Measurements from ENCODE around the gene NDUFB7.
"Not testable (repeated sequence)": the region's sequence is repeated elsewhere in the genome, so short reads cannot be mapped to it uniquely, and the experiment has no call there.

The NDUFB7 gene

GRCh38 chr19:14556662-14557188 lies 15.1 kb downstream of the NDUFB7 start:
- Histone ChIP-seq H3K27me3 (no peaks in the 10 kb centered on the region), H3K9me3 (no peaks in the 10 kb centered on the region), H3K36me3 (no peaks in the 10 kb centered on the region), H3K4me3 (ENCODE audit: low read depth, low read length) (no peak overlapping the region), H3K4me1 (peaks cover 3% of the 10 kb centered on the region; the same call in 1 of the 2 replicates)
- TF ChIP-seq CTCF (IDR thresholded peaks at IDR 0.05; ENCODE audit: low read depth, low read length) = peak; percentile 96
- DNase-seq = peak; percentile 84

DNA sequence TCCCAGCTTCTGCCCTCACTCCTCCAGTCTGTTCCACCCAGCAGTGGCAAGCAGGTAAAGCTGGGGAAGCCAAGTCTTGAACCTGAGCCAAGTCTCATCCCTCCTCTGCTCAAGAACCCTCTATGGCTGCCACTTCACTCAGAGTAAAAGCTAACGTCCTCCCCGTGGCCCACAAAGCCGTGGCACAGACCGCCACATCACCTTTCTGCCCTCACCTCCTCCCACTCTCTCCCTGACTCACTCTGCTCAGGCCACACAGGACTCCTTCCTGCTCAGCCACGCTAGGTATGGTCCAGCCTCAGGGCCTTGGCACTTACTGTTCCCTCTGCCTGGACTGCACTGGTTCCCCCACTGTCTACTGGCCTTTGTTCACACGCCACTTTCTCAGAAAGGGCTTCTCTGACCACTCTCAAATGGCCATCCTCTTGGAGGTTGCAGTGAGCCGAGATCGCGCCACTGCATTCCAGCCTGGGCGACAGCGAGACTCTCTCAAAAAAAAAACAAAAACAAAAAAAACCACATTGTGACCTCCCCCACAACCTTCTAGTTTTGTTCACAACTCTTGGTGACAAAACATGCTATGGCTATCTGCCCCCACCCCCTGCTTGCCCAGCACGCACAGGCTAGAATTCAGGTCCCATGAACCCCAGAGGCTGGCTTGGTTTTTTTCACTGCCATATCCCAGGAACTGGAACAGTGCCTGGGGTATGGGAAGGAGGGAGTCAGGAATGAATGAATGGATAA lies 15.8 kb downstream of the NDUFB7 start:
- no peak for TF ChIP-seq CTCF (IDR thresholded peaks at IDR 0.05; ENCODE audit: low read depth, low read length)
- H3K4me3 ChIP-seq (ENCODE audit: low read depth, low read length) = no peak overlapping the region
- H3K9me3 ChIP-seq = no peaks in the 10 kb centered on the region
- H3K36me3 ChIP-seq = no peaks in the 10 kb centered on the region
- no peaks in the 10 kb centered on the region for H3K27me3 ChIP-seq
- H3K4me1 ChIP-seq = peaks cover 3% of the 10 kb centered on the region; the same call in 1 of the 2 replicates
- DNase-seq = no peak

GRCh38 chr19:14554382-14554812 lies 17.5 kb downstream of the NDUFB7 start:
- Histone ChIP-seq H3K4me3 (ENCODE audit: low read depth, low read length) (no peak overlapping the region), H3K27me3 (no peaks in the 10 kb centered on the region), H3K4me1 (peaks cover 3% of the 10 kb centered on the region; the same call in 1 of the 2 replicates), H3K9me3 (no peaks in the 10 kb centered on the region), H3K36me3 (no peaks in the 10 kb centered on the region)
- no peak for DNase-seq
- TF ChIP-seq CTCF (IDR thresholded peaks at IDR 0.05; ENCODE audit: low read depth, low read length) = no peak

GRCh38 chr19:14553939-14554243 lies 18.0 kb downstream of the NDUFB7 start:
- peaks cover 2% of the 10 kb centered on the region; the same call in 1 of the 2 replicates for H3K4me1 ChIP-seq
- no peaks in the 10 kb centered on the region for H3K9me3 ChIP-seq
- no peak for DNase-seq
- H3K36me3 ChIP-seq = no peaks in the 10 kb centered on the region
- no peak for TF ChIP-seq CTCF (IDR thresholded peaks at IDR 0.05; ENCODE audit: low read depth, low read length)
- no peaks in the 10 kb centered on the region for H3K27me3 ChIP-seq
- no peak overlapping the region for H3K4me3 ChIP-seq (ENCODE audit: low read depth, low read length)

DNA sequence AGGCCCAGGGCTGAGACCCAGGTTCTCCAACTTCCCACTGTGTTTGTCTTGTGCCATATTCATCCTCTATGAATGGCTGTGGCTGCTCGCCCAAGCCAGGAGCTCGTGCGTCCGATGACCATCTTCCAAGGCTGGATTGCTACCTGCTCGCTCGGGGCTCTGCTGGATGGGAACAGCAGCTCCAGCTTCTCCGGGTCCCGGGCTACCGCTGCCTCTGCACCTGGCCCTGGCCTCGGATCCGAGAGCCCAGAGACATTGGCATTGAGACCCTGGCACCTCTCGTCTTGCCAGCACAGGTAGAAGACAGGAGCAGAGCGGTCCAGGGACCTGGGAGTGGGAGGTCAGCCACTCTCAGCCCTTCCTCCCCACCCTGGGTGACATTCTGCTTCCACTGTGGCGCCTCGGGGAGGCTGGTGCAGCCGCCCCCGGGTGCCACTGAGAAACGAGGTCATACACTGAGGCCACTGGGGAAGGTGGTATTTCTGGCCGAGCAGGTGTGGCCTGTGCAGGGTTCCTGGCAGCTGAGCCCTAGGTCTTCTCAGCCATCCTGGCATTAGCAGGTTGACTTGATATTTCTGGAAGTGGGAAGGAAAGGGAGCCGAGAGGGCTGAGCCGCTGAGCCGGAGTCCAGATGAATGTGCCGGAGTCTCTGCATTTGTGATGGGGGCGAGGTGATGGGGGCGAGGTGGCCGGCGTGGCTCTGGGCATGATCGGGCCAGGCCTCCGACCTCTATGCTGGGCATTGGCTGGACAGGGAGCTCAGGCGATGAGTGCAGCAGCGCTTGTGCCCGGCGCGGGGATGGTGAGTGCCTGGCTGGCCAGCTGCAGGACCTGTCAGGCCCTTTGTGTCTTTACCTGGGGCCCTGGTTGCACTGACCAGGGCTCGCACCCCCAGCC lies 18.6 kb downstream of the NDUFB7 start:
- Histone ChIP-seq H3K36me3 (peaks cover 4% of the 10 kb centered on the region), H3K27me3 (no peaks in the 10 kb centered on the region), H3K9me3 (no peaks in the 10 kb centered on the region), H3K4me3 (ENCODE audit: low read depth, low read length) (no peak overlapping the region), H3K4me1 (no peaks in the 10 kb centered on the region; the same call in 1 of the 2 replicates)
- no peak for TF ChIP-seq CTCF (IDR thresholded peaks at IDR 0.05; ENCODE audit: low read depth, low read length)
- DNase-seq = no peak

- not testable (repeated sequence) for DNase-seq; H3K9me3 ChIP-seq; H3K27me3 ChIP-seq; H3K36me3 ChIP-seq; H3K4me3 ChIP-seq (ENCODE audit: low read depth, low read length); H3K4me1 ChIP-seq
Measured at GRCh38 chr19:14552006-14552360, 19.9 kb downstream of the NDUFB7 start.
